Fibroblast of lung (primary cell): ENCODE data around the gene IFT122. TPM values are rescaled to one million over a fixed set of nuclear protein-coding genes. Genes with fewer than 3 reads are reported as not detected.

Experiments used
- DNase-seq, 2 donors: peaks; one replicate each; pipeline versions ENCODE4 v3.0.0 to v3.0.0-alpha.2; 2010; ENCODE audit warnings: low read depth in 2 of 2
- H2AFZ ChIP-seq: 2 replicates; pipeline ENCODE4 v1.5.1; 2012; ENCODE audit warnings: low read length, control low read depth, inconsistent platforms
- H3K27ac ChIP-seq: 2 replicates; pipeline ENCODE4 v1.5.1; 2011; ENCODE audit warnings: low read length, control low read depth; ENCODE audit not compliant: insufficient read depth
- H3K27me3 ChIP-seq: 2 replicates; pipeline ENCODE4 v1.5.1; 2011; ENCODE audit warnings: mild to moderate bottlenecking, low read length; ENCODE audit not compliant: control insufficient read depth, insufficient read depth
- H3K36me3 ChIP-seq: 2 replicates; pipeline ENCODE4 v1.5.1; 2011; ENCODE audit warnings: low read length; ENCODE audit not compliant: control insufficient read depth, insufficient read depth
- H3K4me1 ChIP-seq: 2 replicates; pipeline ENCODE4 v1.5.1; 2011; ENCODE audit warnings: low read length; ENCODE audit not compliant: control insufficient read depth, insufficient read depth; ENCODE audit errors: extremely low read depth
- H3K4me2 ChIP-seq: 2 replicates; pipeline ENCODE4 v1.5.1; 2011; ENCODE audit warnings: low read length, control low read depth; ENCODE audit not compliant: insufficient read depth; ENCODE audit errors: extremely low read depth
- H3K4me3 ChIP-seq, 4 experiments: fragments of 200-600 bp in 1 of 4; sonication (generic) in 1 of 4; replicated peaks in 1 of 4; 2 replicates each; pipeline ENCODE4 v1.5.1; 2011 to 2016; ENCODE audit warnings: low read length in 4 of 4, low read depth in 3 of 4, mild to moderate bottlenecking in 3 of 4, control low read depth in 2 of 4, inconsistent platforms in 1 of 4, mixed read lengths in 1 of 4; ENCODE audit not compliant: insufficient read depth in 1 of 4; ENCODE audit errors: control extremely low read depth in 1 of 4
- H3K79me2 ChIP-seq: 2 replicates; pipeline ENCODE4 v1.5.1; 2012; ENCODE audit warnings: mild to moderate bottlenecking, low read length, inconsistent platforms; ENCODE audit not compliant: control insufficient read depth, insufficient read depth
- H3K9ac ChIP-seq: 2 replicates; pipeline ENCODE4 v1.5.1; 2011; ENCODE audit warnings: mild to moderate bottlenecking, low read length, control low read depth; ENCODE audit not compliant: insufficient read depth
- H3K9me3 ChIP-seq: 2 replicates; pipeline ENCODE4 v1.5.1; 2012; ENCODE audit warnings: low read depth, low read length; ENCODE audit not compliant: control insufficient read depth, insufficient read depth
- H4K20me1 ChIP-seq: 2 replicates; pipeline ENCODE4 v1.5.1; 2011; ENCODE audit warnings: low read length; ENCODE audit not compliant: control insufficient read depth, insufficient read depth; ENCODE audit errors: extremely low read depth
- CTCF ChIP-seq, 2 donors: IDR thresholded peaks in 1 of 2; conservative IDR thresholded peaks in 1 of 2; 1 replicate in 1 of 2; 2 replicates in 1 of 2; pipeline ENCODE4 v1.5.1; 2011 to 2012; ENCODE audit warnings: low read length in 2 of 2, control low read depth in 1 of 2, inconsistent platforms in 1 of 2, low read depth in 1 of 2, mild to moderate bottlenecking in 1 of 2
- EZH2 ChIP-seq: IDR thresholded peaks from 2 replicates; pipeline ENCODE4 v1.5.1; 2012; ENCODE audit warnings: low read length, control low read depth, mild to moderate bottlenecking; ENCODE audit errors: missing control alignments
- polyA plus RNA-seq, 2 donors: library from polyadenylated mRNA; depleted of rRNA in 1 of 2; stranded (reverse) in 1 of 2; unstranded in 1 of 2; fragments of >200 nt; gene quantifications; 2 replicates each; pipeline ENCODE4 v1.2.1, GENCODE V29; 2011 to 2012; ENCODE audit warnings: missing spikeins in 1 of 2
- total RNA-seq: library from RNA; depleted of rRNA; stranded (reverse); fragments of >200 nt; gene quantifications from 2 replicates; pipeline ENCODE4 v1.2.1, GENCODE V29; 2014

Gene IFT122
- total and polyA plus RNA-seq, 2 donors (not counting 1 experiment from before 2014, with no cell fraction given) = 13.2 to 27.2 TPM

GRCh38 chr3:129433565-129433964 is 6.5 kb upstream of the IFT122 start:
- Histone ChIP-seq H3K27me3 (no peaks in the 10 kb centered on the region), H3K79me2 (peaks cover 5% of the 10 kb centered on the region), H2AFZ (no peak overlapping the region), H3K9ac (no peak overlapping the region), H3K4me1 (peaks cover 2% of the 10 kb centered on the region), H3K27ac (no peak overlapping the region), H4K20me1 (no peaks in the 10 kb centered on the region), H3K4me3 (no peak overlapping the region), H3K36me3 (peaks cover 13% of the 10 kb centered on the region), H3K4me2 (no peak overlapping the region), H3K9me3 (no peaks in the 10 kb centered on the region)
- DNase-seq = no peak
- TF ChIP-seq CTCF (conservative IDR thresholded peaks at IDR 0.05 in 1 of 2, IDR thresholded peaks at IDR 0.05 in 1 of 2; ENCODE audit: low read depth in 1 of 2, low read length in 2 of 2) = no peak
- TF ChIP-seq EZH2 = no peak

- Histone ChIP-seq H3K9me3 (no peaks in the 10 kb centered on the region), H2AFZ (no peak overlapping the region), H3K9ac (no peak overlapping the region), H3K36me3 (peaks cover 13% of the 10 kb centered on the region), H4K20me1 (no peaks in the 10 kb centered on the region), H3K4me2 (no peak overlapping the region), H3K27ac (no peak overlapping the region), H3K79me2 (peaks cover 10% of the 10 kb centered on the region), H3K4me3 (no peak overlapping the region), H3K4me1 (no peaks in the 10 kb centered on the region), H3K27me3 (no peaks in the 10 kb centered on the region)
- DNase-seq = no peak
- TF ChIP-seq CTCF (conservative IDR thresholded peaks at IDR 0.05 in 1 of 2, IDR thresholded peaks at IDR 0.05 in 1 of 2; ENCODE audit: low read depth in 1 of 2, low read length in 2 of 2) (no peak), EZH2 (no peak)
Observed at GRCh38 chr3:129434140-129434539, 5.9 kb upstream of the IFT122 start.

- H3K27me3 ChIP-seq = no peaks in the 10 kb centered on the region
- H3K4me1 ChIP-seq = no peaks in the 10 kb centered on the region
- H3K4me3 ChIP-seq = no peak overlapping the region
- H3K79me2 ChIP-seq = peaks cover 15% of the 10 kb centered on the region
- no peaks in the 10 kb centered on the region for H4K20me1 ChIP-seq
- H3K36me3 ChIP-seq = peaks cover 13% of the 10 kb centered on the region
- no peak for TF ChIP-seq CTCF (conservative IDR thresholded peaks at IDR 0.05 in 1 of 2, IDR thresholded peaks at IDR 0.05 in 1 of 2; ENCODE audit: low read depth in 1 of 2, low read length in 2 of 2)
- no peak for TF ChIP-seq EZH2
- H3K4me2 ChIP-seq = no peak overlapping the region
- no peak for DNase-seq
- H3K27ac ChIP-seq = no peak overlapping the region
- H2AFZ ChIP-seq = no peak overlapping the region
- no peak overlapping the region for H3K9ac ChIP-seq
- H3K9me3 ChIP-seq = no peaks in the 10 kb centered on the region
Observed at GRCh38 chr3:129435367-129435766, 4.7 kb upstream of the IFT122 start.
